IMR-90 (cell line): ENCODE measurements around the gene KLHL25. TPM values are rescaled to one million over a fixed set of nuclear protein-coding genes. Genes with fewer than 3 reads are reported as not detected.

Experiments used
- ATAC-seq: fragments of 200-7000 bp; cut with Tn5 transposase; 2 replicates; pipeline ENCODE4 v1.9.1; 2020; ENCODE audit warnings: low read depth, mild to moderate bottlenecking, moderate library complexity
- BruUV-seq: library from RNA; stranded (reverse); fragments of 400-500 nt; replicated peaks from 2 replicates; lab custom pipeline; 2021; lab: Mats Ljungman, UMichigan
- CTCF ChIA-PET: fragments of 300-600 bp; formaldehyde crosslinking; extraction: SDS; loops from one replicate; lab custom pipeline; 2021; ENCODE audit warnings: antibody characterized with exemption; lab: Yijun Ruan, JAX
- POLR2A ChIA-PET: fragments of 300-600 bp; sonication (Branson Sonifier 250); formaldehyde crosslinking; loops from one replicate; lab custom pipeline; 2022; ENCODE audit warnings: antibody characterized with exemption; ENCODE audit not compliant: unreplicated experiment; lab: Charles Lee
- DNase-seq: peaks from one replicate; pipeline ENCODE4 v3.0.0; 2013
- H2AFZ ChIP-seq: replicated peaks from 2 replicates; pipeline ENCODE3; 2013; ENCODE audit warnings: low read length, mild to moderate bottlenecking; ENCODE audit not compliant: poor library complexity
- H2AK5ac ChIP-seq: 2 replicates; pipeline ENCODE4 v1.6.1; 2013; ENCODE audit warnings: low read depth, low read length, inconsistent platforms
- H2AK9ac ChIP-seq: replicated peaks from 2 replicates; pipeline ENCODE3; 2013; ENCODE audit warnings: mild to moderate bottlenecking, low read depth, low read length, moderate library complexity; ENCODE audit not compliant: poor library complexity
- H2BK120ac ChIP-seq: 2 replicates; pipeline ENCODE4 v1.6.1; 2013; ENCODE audit warnings: low read depth, low read length, inconsistent platforms
- H2BK15ac ChIP-seq: 3 replicates; pipeline ENCODE4 v1.6.1; 2013; ENCODE audit warnings: low read depth, low read length, inconsistent platforms
- H2BK20ac ChIP-seq: 2 replicates; pipeline ENCODE4 v1.6.1; 2013; ENCODE audit warnings: low read depth, mild to moderate bottlenecking, inconsistent platforms, low read length, moderate library complexity
- H2BK5ac ChIP-seq: 2 replicates; pipeline ENCODE4 v1.6.1; 2013; ENCODE audit warnings: mild to moderate bottlenecking, low read depth, low read length, inconsistent platforms; ENCODE audit not compliant: poor library complexity, severe bottlenecking
- H3K14ac ChIP-seq: replicated peaks from 2 replicates; pipeline ENCODE4 v1.6.1; 2013; ENCODE audit warnings: low read depth, low read length, inconsistent platforms
- H3K18ac ChIP-seq: 2 replicates; pipeline ENCODE4 v1.6.1; 2013; ENCODE audit warnings: low read depth, low read length, control low read depth
- H3K23ac ChIP-seq: 2 replicates; pipeline ENCODE4 v1.6.1; 2013; ENCODE audit warnings: low read depth, low read length, inconsistent platforms
- H3K27ac ChIP-seq: 2 replicates; pipeline ENCODE4 v1.5.1; 2013; ENCODE audit warnings: mild to moderate bottlenecking, control low read depth, low read length; ENCODE audit not compliant: insufficient read depth
- H3K27me3 ChIP-seq: 2 replicates; pipeline ENCODE4 v1.6.1; 2013; ENCODE audit warnings: low read length; ENCODE audit not compliant: control insufficient read depth, insufficient read depth
- H3K36me3 ChIP-seq: 2 replicates; pipeline ENCODE4 v1.6.1; 2013; ENCODE audit warnings: low read length, mixed read lengths; ENCODE audit not compliant: control insufficient read depth, insufficient read depth
- H3K4ac ChIP-seq: 2 replicates; pipeline ENCODE4 v1.6.1; 2013; ENCODE audit warnings: low read depth, low read length, inconsistent platforms
- H3K4me1 ChIP-seq: 2 replicates; pipeline ENCODE4 v1.6.1; 2013; ENCODE audit warnings: low read length, mixed read lengths; ENCODE audit not compliant: control insufficient read depth, insufficient read depth
- H3K4me2 ChIP-seq: 2 replicates; pipeline ENCODE4 v1.6.1; 2013; ENCODE audit warnings: low read depth, mild to moderate bottlenecking, control low read depth, low read length, moderate library complexity
- H3K4me3 ChIP-seq: 2 replicates; pipeline ENCODE4 v1.5.1; 2013; ENCODE audit warnings: low read depth, mild to moderate bottlenecking, control low read depth, low read length, moderate library complexity; ENCODE audit not compliant: insufficient read depth
- H3K56ac ChIP-seq: 2 replicates; pipeline ENCODE4 v1.6.1; 2013; ENCODE audit warnings: low read length, inconsistent platforms; ENCODE audit not compliant: insufficient read depth; ENCODE audit errors: extremely low read depth
- H3K79me1 ChIP-seq, 2 experiments: 2 replicates each; pipeline ENCODE4 v1.6.1; 2013; ENCODE audit warnings: low read length in 2 of 2, inconsistent platforms in 1 of 2, low read depth in 1 of 2
- H3K9ac ChIP-seq: 2 replicates; pipeline ENCODE4 v1.6.1; 2013; ENCODE audit warnings: low read depth, low read length, control low read depth
- H3K9me1 ChIP-seq: 2 replicates; pipeline ENCODE4 v1.6.1; 2013; ENCODE audit warnings: low read length, inconsistent platforms; ENCODE audit not compliant: insufficient read depth
- H3K9me3 ChIP-seq: 2 replicates; pipeline ENCODE4 v1.6.1; 2013; ENCODE audit warnings: low read length; ENCODE audit not compliant: control insufficient read depth, insufficient read depth
- H4K20me1 ChIP-seq: 2 replicates; pipeline ENCODE4 v1.6.1; 2013; ENCODE audit warnings: low read length, inconsistent platforms; ENCODE audit not compliant: insufficient read depth
- H4K5ac ChIP-seq: 2 replicates; pipeline ENCODE4 v1.6.1; 2013; ENCODE audit warnings: mild to moderate bottlenecking, low read depth, low read length, control low read depth
- H4K8ac ChIP-seq, 2 experiments: 2 replicates each; pipeline ENCODE4 v1.6.1; 2013; ENCODE audit warnings: low read depth in 2 of 2, low read length in 2 of 2, control low read depth in 1 of 2, inconsistent platforms in 1 of 2
- H4K91ac ChIP-seq: 2 replicates; pipeline ENCODE4 v1.6.1; 2013; ENCODE audit warnings: low read depth, low read length, inconsistent platforms; ENCODE audit not compliant: insufficient read depth
- FOS ChIP-seq: fragments of 150-350 bp; IDR thresholded peaks from 2 replicates; pipeline ENCODE4 v1.6.1; 2016; ENCODE audit warnings: low read depth, low read length
- MAFK ChIP-seq: IDR thresholded peaks from 2 replicates; pipeline ENCODE4 v1.6.1; 2012; ENCODE audit warnings: low read depth, low read length, improper control_type of control experiment
- MXI1 ChIP-seq: IDR thresholded peaks from 2 replicates; pipeline ENCODE4 v1.6.1; 2012; ENCODE audit warnings: low read depth, mild to moderate bottlenecking, low read length, moderate library complexity, borderline replicate concordance
- NFE2L2 ChIP-seq: fragments of 150-350 bp; IDR thresholded peaks from 2 replicates; pipeline ENCODE4 v1.6.1; 2016; ENCODE audit warnings: low read depth, mild to moderate bottlenecking, low read length
- POLR2A ChIP-seq: IDR thresholded peaks from 2 replicates; pipeline ENCODE4 v1.6.1; 2012; ENCODE audit warnings: mild to moderate bottlenecking, low read depth, low read length
- RAD21 ChIP-seq: IDR thresholded peaks from 2 replicates; pipeline ENCODE4 v1.6.1; 2012; ENCODE audit warnings: low read length, improper control_type of control experiment
- RCOR1 ChIP-seq: IDR thresholded peaks from 2 replicates; pipeline ENCODE4 v1.6.1; 2012; ENCODE audit warnings: mild to moderate bottlenecking, low read length, improper control_type of control experiment; ENCODE audit not compliant: insufficient replicate concordance
- RFX5 ChIP-seq: IDR thresholded peaks from 2 replicates; pipeline ENCODE4 v1.8.0; 2012; ENCODE audit warnings: low read depth, mild to moderate bottlenecking, low read length, moderate library complexity
- WGBS, 2 experiments: methylation state at CpG; one replicate each; pipeline versions ENCODE4 v1.1.5 to v1.1.7; 2013; ENCODE audit warnings: missing lambda C conversion rate in 2 of 2; ENCODE audit not compliant: insufficient read length in 1 of 2; ENCODE audit errors: extremely low coverage in 2 of 2; 5-methylcytosine and 5-hydroxymethylcytosine counted together
- dilution Hi-C: fragments of 300-500 bp; cut with HindIII; formaldehyde crosslinking; loops from one replicate; pipeline ENCODE4 v1.14.3; 2018; ENCODE audit warnings: low sequenced_read_pairs; ENCODE audit not compliant: unreplicated experiment
- in situ Hi-C: fragments of 300-500 bp; cut with MboI; formaldehyde crosslinking; loops from 3 replicates; pipeline ENCODE4 v1.14.3; 2019; ENCODE audit warnings: low sequenced_read_pairs, inconsistent platforms, mixed read lengths
- intact Hi-C: fragments of 100-400 bp; cut with micrococcal nuclease; formaldehyde crosslinking; loops from 2 replicates; pipeline ENCODE4 v1.10.0; 2022
- polyA plus RNA-seq, 3 experiments: library from polyadenylated mRNA; depleted of rRNA; stranded (reverse); fragments of >200 nt; gene quantifications; 2 replicates each; pipeline ENCODE4 v1.2.3, GENCODE V29; 2012; ENCODE audit warnings: low replicate concordance in 1 of 3
- total RNA-seq: library from RNA; depleted of rRNA; stranded (reverse); fragments of >200 nt; gene quantifications from 2 replicates; pipeline ENCODE4 v1.2.3, GENCODE V29; 2012
- TF ChIP-seq, protein P1 (sequence below): fragments of 150-350 bp; IDR thresholded peaks from 2 replicates; pipeline ENCODE4 v1.6.1; 2017; ENCODE audit warnings: mild to moderate bottlenecking, antibody characterized with exemption, low read length, low read depth
- TF ChIP-seq, protein P2 (sequence below): conservative IDR thresholded peaks from 2 replicates; pipeline ENCODE4 v1.5.1; 2012; ENCODE audit warnings: mild to moderate bottlenecking, low read depth, low read length, improper control_type of control experiment
- TF ChIP-seq, protein P3 (sequence below): fragments of 150-350 bp; IDR thresholded peaks from 2 replicates; pipeline ENCODE4 v1.6.1; 2016; ENCODE audit warnings: low read depth, mild to moderate bottlenecking, low read length, moderate library complexity, borderline replicate concordance

The KLHL25 gene
- total and polyA plus RNA-seq, 2 of the 4 experiments (the other 2 are of a cell fraction): 2.7 to 5.6 TPM

DNA sequence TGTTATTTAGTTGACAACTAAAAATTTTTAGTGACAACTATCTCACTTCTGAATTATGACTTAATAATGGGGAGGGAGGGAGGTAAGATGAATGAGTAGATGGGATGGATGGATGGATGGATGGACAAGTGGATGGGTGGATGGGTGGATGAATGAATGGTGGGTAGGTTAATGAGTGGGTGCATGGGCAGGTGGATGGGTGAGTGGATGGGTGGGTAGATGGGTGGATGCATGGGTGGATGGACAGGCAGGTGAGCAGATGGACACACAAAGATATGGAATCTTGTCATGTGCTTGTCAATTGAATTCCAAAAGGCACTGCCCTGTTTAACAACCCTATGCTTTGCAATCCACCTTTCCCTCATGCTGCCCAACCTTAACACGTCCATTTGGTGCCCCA is 41.5 kb downstream of the KLHL25 start:
- peaks cover 2% of the 10 kb centered on the region; the same call in 1 of the 2 replicates for H3K36me3 ChIP-seq
- dilution Hi-C loops: no loop called here
- no peaks in the 10 kb centered on the region for H3K4me1 ChIP-seq
- H2BK15ac ChIP-seq: no peak overlapping the region
- no peak overlapping the region for H3K4me3 ChIP-seq
- CTCF ChIA-PET: no interaction called here
- no peak overlapping the region for H3K27ac ChIP-seq
- H3K4me2 ChIP-seq: no peak overlapping the region
- H3K9me1 ChIP-seq: no peaks in the 10 kb centered on the region
- H2BK5ac ChIP-seq: no peak overlapping the region
- H3K14ac ChIP-seq: no peak overlapping the region
- H4K5ac ChIP-seq: no peak overlapping the region
- in situ Hi-C loops: no loop called here
- H2AFZ ChIP-seq: no peak overlapping the region
- no peak overlapping the region for H4K91ac ChIP-seq
- H2BK20ac ChIP-seq: no peak overlapping the region
- H2AK5ac ChIP-seq: no peak overlapping the region
- H3K18ac ChIP-seq: no peak overlapping the region
- intact Hi-C loops: no loop called here
- H4K20me1 ChIP-seq: no peaks in the 10 kb centered on the region
- no peak overlapping the region for H3K9ac ChIP-seq
- no peak for DNase-seq
- H3K9me3 ChIP-seq: no peaks in the 10 kb centered on the region
- H3K4ac ChIP-seq: no peak overlapping the region
- WGBS, 2 experiments: 100% methylated on average over 1 of the region's 1 CpG; no CpG with 5 or more reads in 1 of the 2 experiments
- no peak overlapping the region for H3K56ac ChIP-seq
- H3K79me1 ChIP-seq: no peaks in the 10 kb centered on the region
- no peak overlapping the region for H2AK9ac ChIP-seq
- BruUV-seq: no TSS peak
- ATAC-seq: no peak
- no peaks in the 10 kb centered on the region for H3K27me3 ChIP-seq
- POLR2A ChIA-PET: no interaction called here
- TF ChIP-seq, protein P1, sequence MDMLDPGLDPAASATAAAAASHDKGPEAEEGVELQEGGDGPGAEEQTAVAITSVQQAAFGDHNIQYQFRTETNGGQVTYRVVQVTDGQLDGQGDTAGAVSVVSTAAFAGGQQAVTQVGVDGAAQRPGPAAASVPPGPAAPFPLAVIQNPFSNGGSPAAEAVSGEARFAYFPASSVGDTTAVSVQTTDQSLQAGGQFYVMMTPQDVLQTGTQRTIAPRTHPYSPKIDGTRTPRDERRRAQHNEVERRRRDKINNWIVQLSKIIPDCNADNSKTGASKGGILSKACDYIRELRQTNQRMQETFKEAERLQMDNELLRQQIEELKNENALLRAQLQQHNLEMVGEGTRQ: no peak
- TF ChIP-seq POLR2A: no peak
- TF ChIP-seq MXI1: no peak
- no peak for TF ChIP-seq RCOR1
- no peak for TF ChIP-seq RFX5
- TF ChIP-seq FOS: no peak
- TF ChIP-seq MAFK: no peak
- TF ChIP-seq, protein P2, sequence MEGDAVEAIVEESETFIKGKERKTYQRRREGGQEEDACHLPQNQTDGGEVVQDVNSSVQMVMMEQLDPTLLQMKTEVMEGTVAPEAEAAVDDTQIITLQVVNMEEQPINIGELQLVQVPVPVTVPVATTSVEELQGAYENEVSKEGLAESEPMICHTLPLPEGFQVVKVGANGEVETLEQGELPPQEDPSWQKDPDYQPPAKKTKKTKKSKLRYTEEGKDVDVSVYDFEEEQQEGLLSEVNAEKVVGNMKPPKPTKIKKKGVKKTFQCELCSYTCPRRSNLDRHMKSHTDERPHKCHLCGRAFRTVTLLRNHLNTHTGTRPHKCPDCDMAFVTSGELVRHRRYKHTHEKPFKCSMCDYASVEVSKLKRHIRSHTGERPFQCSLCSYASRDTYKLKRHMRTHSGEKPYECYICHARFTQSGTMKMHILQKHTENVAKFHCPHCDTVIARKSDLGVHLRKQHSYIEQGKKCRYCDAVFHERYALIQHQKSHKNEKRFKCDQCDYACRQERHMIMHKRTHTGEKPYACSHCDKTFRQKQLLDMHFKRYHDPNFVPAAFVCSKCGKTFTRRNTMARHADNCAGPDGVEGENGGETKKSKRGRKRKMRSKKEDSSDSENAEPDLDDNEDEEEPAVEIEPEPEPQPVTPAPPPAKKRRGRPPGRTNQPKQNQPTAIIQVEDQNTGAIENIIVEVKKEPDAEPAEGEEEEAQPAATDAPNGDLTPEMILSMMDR: no peak
- TF ChIP-seq RAD21: no peak
- no peak for TF ChIP-seq NFE2L2
- TF ChIP-seq, protein P3, sequence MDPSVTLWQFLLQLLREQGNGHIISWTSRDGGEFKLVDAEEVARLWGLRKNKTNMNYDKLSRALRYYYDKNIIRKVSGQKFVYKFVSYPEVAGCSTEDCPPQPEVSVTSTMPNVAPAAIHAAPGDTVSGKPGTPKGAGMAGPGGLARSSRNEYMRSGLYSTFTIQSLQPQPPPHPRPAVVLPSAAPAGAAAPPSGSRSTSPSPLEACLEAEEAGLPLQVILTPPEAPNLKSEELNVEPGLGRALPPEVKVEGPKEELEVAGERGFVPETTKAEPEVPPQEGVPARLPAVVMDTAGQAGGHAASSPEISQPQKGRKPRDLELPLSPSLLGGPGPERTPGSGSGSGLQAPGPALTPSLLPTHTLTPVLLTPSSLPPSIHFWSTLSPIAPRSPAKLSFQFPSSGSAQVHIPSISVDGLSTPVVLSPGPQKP: no peak
- no peak overlapping the region for H4K8ac ChIP-seq
- H2BK120ac ChIP-seq: no peak overlapping the region
- no peak overlapping the region for H3K23ac ChIP-seq
